Activated T-helper 1 cell treated with anti-CD3 and anti-CD28 coated beads, Interleukin-12 subunit alpha, Interleukin-12 subunit beta, Interleukin-2, Interleukin-4 antibody, amounts not matched to agents 30 ng/mL and 10 ng/mL and 1 ng/mL, durations not matched to agents 14 hours and 24 hours and 36 hours (primary cell): Measurements from ENCODE around the gene CMKLR1. TPM values are rescaled to one million over a fixed set of nuclear protein-coding genes. Genes with fewer than 3 reads are reported as not detected.

Experiments
- DNase-seq: peaks from one replicate; pipeline ENCODE4 v3.0.0; 2021; ENCODE audit warnings: low spot score
- H3K27ac Mint-ChIP-seq: one replicate; pipeline ENCODE4 v1.8.0; 2021; ENCODE audit warnings: mild to moderate bottlenecking, mixed read lengths
- H3K27me3 Mint-ChIP-seq: one replicate; pipeline ENCODE4 v1.8.0; 2022; ENCODE audit warnings: mild to moderate bottlenecking, moderate library complexity, mixed read lengths; ENCODE audit not compliant: insufficient read depth
- H3K36me3 Mint-ChIP-seq: one replicate; pipeline ENCODE4 v1.8.0; 2021; ENCODE audit warnings: low read depth, mixed read lengths
- H3K4me1 Mint-ChIP-seq: one replicate; pipeline ENCODE4 v1.8.0; 2021; ENCODE audit warnings: low read depth, mixed read lengths
- H3K4me3 Mint-ChIP-seq: one replicate; pipeline ENCODE4 v1.8.0; 2021; ENCODE audit warnings: mild to moderate bottlenecking, moderate library complexity, mixed read lengths
- H3K9me3 Mint-ChIP-seq: one replicate; pipeline ENCODE4 v1.8.0; 2021; ENCODE audit warnings: mixed read lengths
- intact Hi-C: fragments of 100-400 bp; cut with micrococcal nuclease; formaldehyde crosslinking; loops from one replicate; pipeline ENCODE4 v1.15.1; 2024
- total RNA-seq: library from RNA; stranded (reverse); gene quantifications from 2 replicates; pipeline ENCODE4 v1.2.3, GENCODE V29; 2022

Gene CMKLR1
- total RNA-seq, 1 donor from 2014 or later, result not detected

GRCh38 chr12:108357834-108358579 lies 18.9 kb upstream of the CMKLR1 start:
- no peaks in the 10 kb centered on the region for H3K9me3 Mint-ChIP-seq
- DNase-seq, result no peak
- no peak overlapping the region for H3K27ac Mint-ChIP-seq
- intact Hi-C loops, result no loop called here
- no peaks in the 10 kb centered on the region for H3K4me1 Mint-ChIP-seq
- H3K36me3 Mint-ChIP-seq, result no peaks in the 10 kb centered on the region
- H3K4me3 Mint-ChIP-seq, result no peak overlapping the region
- H3K27me3 Mint-ChIP-seq, result peaks cover 2% of the 10 kb centered on the region

- Mint-ChIP-seq H3K27ac (no peak overlapping the region), H3K36me3 (no peaks in the 10 kb centered on the region), H3K27me3 (peaks cover 2% of the 10 kb centered on the region)
Measured at GRCh38 chr12:108356835-108357806, 18.0 kb upstream of the CMKLR1 start.

GRCh38 chr12:108355069-108355468 lies 16.0 kb upstream of the CMKLR1 start:
- H3K36me3 Mint-ChIP-seq, result no peaks in the 10 kb centered on the region
- H3K27me3 Mint-ChIP-seq, result peaks cover 2% of the 10 kb centered on the region
- intact Hi-C loops, result no loop called here
- H3K9me3 Mint-ChIP-seq, result no peaks in the 10 kb centered on the region
- DNase-seq, result no peak
- H3K27ac Mint-ChIP-seq, result no peak overlapping the region
- no peak overlapping the region for H3K4me3 Mint-ChIP-seq
- H3K4me1 Mint-ChIP-seq, result no peaks in the 10 kb centered on the region

More at GRCh38 chr12:108356835-108357806, 18.0 kb upstream of the CMKLR1 start:
- no peaks in the 10 kb centered on the region for H3K9me3 Mint-ChIP-seq
- intact Hi-C loops, result no loop called here
- H3K4me1 Mint-ChIP-seq, result no peaks in the 10 kb centered on the region
- no peak overlapping the region for H3K4me3 Mint-ChIP-seq
- no peak for DNase-seq

- no peaks in the 10 kb centered on the region for H3K9me3 Mint-ChIP-seq
- intact Hi-C loops, result no loop called here
- no peak overlapping the region for H3K27ac Mint-ChIP-seq
- no peaks in the 10 kb centered on the region for H3K36me3 Mint-ChIP-seq
- no peak overlapping the region for H3K4me3 Mint-ChIP-seq
- H3K27me3 Mint-ChIP-seq, result peaks cover 2% of the 10 kb centered on the region
- no peaks in the 10 kb centered on the region for H3K4me1 Mint-ChIP-seq
- no peak for DNase-seq
Measured at GRCh38 chr12:108352591-108352990, 13.5 kb upstream of the CMKLR1 start.

- H3K27me3 Mint-ChIP-seq, result peaks cover 2% of the 10 kb centered on the region
- DNase-seq, result no peak
- H3K9me3 Mint-ChIP-seq, result no peaks in the 10 kb centered on the region
- no peaks in the 10 kb centered on the region for H3K4me1 Mint-ChIP-seq
- no peaks in the 10 kb centered on the region for H3K36me3 Mint-ChIP-seq
- intact Hi-C loops, result no loop called here
- H3K4me3 Mint-ChIP-seq, result no peak overlapping the region
- H3K27ac Mint-ChIP-seq, result no peak overlapping the region
Measured at GRCh38 chr12:108350511-108350910, 11.4 kb upstream of the CMKLR1 start.

GRCh38 chr12:108349278-108349688 lies 10.2 kb upstream of the CMKLR1 start:
- Mint-ChIP-seq H3K4me1 (no peaks in the 10 kb centered on the region), H3K36me3 (no peaks in the 10 kb centered on the region), H3K27ac (no peak overlapping the region), H3K4me3 (no peak overlapping the region), H3K27me3 (peaks cover 2% of the 10 kb centered on the region), H3K9me3 (no peaks in the 10 kb centered on the region)
- intact Hi-C loops, result no loop called here
- no peak for DNase-seq

GRCh38 chr12:108348842-108349241 lies 9.7 kb upstream of the CMKLR1 start:
- DNase-seq, result no peak
- Mint-ChIP-seq H3K9me3 (no peaks in the 10 kb centered on the region), H3K4me1 (no peaks in the 10 kb centered on the region), H3K27ac (no peak overlapping the region), H3K4me3 (no peak overlapping the region), H3K36me3 (no peaks in the 10 kb centered on the region), H3K27me3 (peaks cover 2% of the 10 kb centered on the region)
- intact Hi-C loops, result no loop called here

GRCh38 chr12:108346727-108347710 lies 7.9 kb upstream of the CMKLR1 start:
- Mint-ChIP-seq H3K4me3 (no peak overlapping the region), H3K36me3 (no peaks in the 10 kb centered on the region), H3K27me3 (peaks cover 2% of the 10 kb centered on the region), H3K27ac (no peak overlapping the region), H3K4me1 (no peaks in the 10 kb centered on the region), H3K9me3 (no peaks in the 10 kb centered on the region)
- no peak for DNase-seq
- intact Hi-C loops, result no loop called here

- Mint-ChIP-seq H3K27me3 (peaks cover 4% of the 10 kb centered on the region), H3K36me3 (no peaks in the 10 kb centered on the region), H3K4me3 (no peak overlapping the region), H3K27ac (no peak overlapping the region), H3K4me1 (no peaks in the 10 kb centered on the region), H3K9me3 (no peaks in the 10 kb centered on the region)
- intact Hi-C loops, result no loop called here
- no peak for DNase-seq
Measured at GRCh38 chr12:108345716-108346633, 6.9 kb upstream of the CMKLR1 start.

- intact Hi-C loops, result no loop called here
- no peak overlapping the region for H3K27ac Mint-ChIP-seq
- H3K9me3 Mint-ChIP-seq, result no peaks in the 10 kb centered on the region
- peaks cover 20% of the 10 kb centered on the region for H3K27me3 Mint-ChIP-seq
- H3K36me3 Mint-ChIP-seq, result no peaks in the 10 kb centered on the region
- H3K4me1 Mint-ChIP-seq, result no peaks in the 10 kb centered on the region
- DNase-seq, result no peak
- H3K4me3 Mint-ChIP-seq, result no peak overlapping the region
Measured at GRCh38 chr12:108342985-108343384, 3.9 kb upstream of the CMKLR1 start.

GRCh38 chr12:108341854-108342847 lies 3.0 kb upstream of the CMKLR1 start:
- Mint-ChIP-seq H3K4me1 (no peaks in the 10 kb centered on the region), H3K27ac (no peak overlapping the region), H3K27me3 (peaks cover 23% of the 10 kb centered on the region), H3K9me3 (no peaks in the 10 kb centered on the region), H3K36me3 (no peaks in the 10 kb centered on the region), H3K4me3 (no peak overlapping the region)
- intact Hi-C loops, result no loop called here
- DNase-seq, result no peak
